ENCODE measurements around the gene KIF19. TPM values are rescaled to one million over a fixed set of nuclear protein-coding genes. Genes with fewer than 3 reads are reported as not detected.

Gene KIF19
- total RNA-seq, 1 donor from 2014 or later = 0.58 TPM

Other genes with a start within 250 kb of the KIF19 start
- 271 TPM for gene RPL38, start 122.5 kb upstream of the KIF19 start, total RNA-seq
- gene TTYH2, start 112.7 kb upstream of the KIF19 start, total RNA-seq = 0.81 TPM
- gene DNAI2, start 52.0 kb upstream of the KIF19 start, total RNA-seq = not detected
- not detected for gene BTBD17, start 35.6 kb downstream of the KIF19 start, total RNA-seq
- not detected for gene GPR142, start 41.3 kb downstream of the KIF19 start, total RNA-seq
- 243 TPM for gene GPRC5C, start 105.9 kb downstream of the KIF19 start, total RNA-seq
- 3.8 TPM for gene CD300A, start 140.4 kb downstream of the KIF19 start, total RNA-seq
- 0.08 TPM for gene CD300LB, start 205.2 kb downstream of the KIF19 start, total RNA-seq
- gene CD300C, start 219.9 kb downstream of the KIF19 start, total RNA-seq = 0.50 TPM
- gene CD300H, start 241.3 kb downstream of the KIF19 start, total RNA-seq = not detected